Osteocyte (in vitro differentiated cells): ENCODE data around the gene CLCN3. TPM values are rescaled to one million over a fixed set of nuclear protein-coding genes. Genes with fewer than 3 reads are reported as not detected.
"Not testable (repeated sequence)": the region's sequence is repeated elsewhere in the genome, so short reads cannot be mapped to it uniquely, and the experiment has no call there.

Experiments used
- DNase-seq: peaks from one replicate; pipeline ENCODE4 v3.0.0; 2021; ENCODE audit warnings: mixed read lengths; ENCODE audit not compliant: unreplicated experiment; ENCODE audit errors: extremely low spot score
- H3K27ac Mint-ChIP-seq: one replicate; pipeline ENCODE4 v1.8.0; 2021; ENCODE audit warnings: mild to moderate bottlenecking, mixed read lengths; ENCODE audit not compliant: unreplicated experiment
- H3K27me3 Mint-ChIP-seq: one replicate; pipeline ENCODE4 v1.8.0; 2021; ENCODE audit warnings: mixed read lengths; ENCODE audit not compliant: unreplicated experiment
- H3K36me3 Mint-ChIP-seq: one replicate; pipeline ENCODE4 v1.8.0; 2021; ENCODE audit warnings: mixed read lengths; ENCODE audit not compliant: unreplicated experiment
- H3K4me1 Mint-ChIP-seq: one replicate; pipeline ENCODE4 v1.8.0; 2021; ENCODE audit warnings: mixed read lengths; ENCODE audit not compliant: unreplicated experiment
- H3K4me3 Mint-ChIP-seq: one replicate; pipeline ENCODE4 v1.8.0; 2021; ENCODE audit warnings: mild to moderate bottlenecking, moderate library complexity, mixed read lengths; ENCODE audit not compliant: unreplicated experiment
- H3K9me3 Mint-ChIP-seq: one replicate; pipeline ENCODE4 v1.8.0; 2021; ENCODE audit warnings: mixed read lengths; ENCODE audit not compliant: unreplicated experiment
- CTCF ChIP-seq: fragments of 200-600 bp; sonication (generic); IDR thresholded peaks from 2 replicates; pipeline ENCODE4 v1.5.0; 2021; ENCODE audit warnings: antibody characterized with exemption, mild to moderate bottlenecking, moderate library complexity
- total RNA-seq: library from RNA; stranded (reverse); gene quantifications from 2 replicates; pipeline ENCODE4 v1.2.1, GENCODE V29; 2021

The CLCN3 gene
- total RNA-seq, 1 donor from 2014 or later, result 38.0 TPM

- DNase-seq, result no peak
- peaks cover 11% of the 10 kb centered on the region for H3K4me1 Mint-ChIP-seq
- no peak for TF ChIP-seq CTCF
- H3K4me3 Mint-ChIP-seq, result no peak overlapping the region
- H3K36me3 Mint-ChIP-seq, result peaks cover 5% of the 10 kb centered on the region
- H3K27me3 Mint-ChIP-seq, result no peaks in the 10 kb centered on the region
- H3K27ac Mint-ChIP-seq, result no peak overlapping the region
- no peaks in the 10 kb centered on the region for H3K9me3 Mint-ChIP-seq
Observed at GRCh38 chr4:169668069-169668721, 47.8 kb downstream of the CLCN3 start.

GRCh38 chr4:169675825-169676224 lies 55.4 kb downstream of the CLCN3 start:
- Mint-ChIP-seq H3K27me3 (no peaks in the 10 kb centered on the region), H3K36me3 (peaks cover 6% of the 10 kb centered on the region), H3K4me3 (no peak overlapping the region), H3K4me1 (peaks cover 2% of the 10 kb centered on the region), H3K27ac (no peak overlapping the region), H3K9me3 (no peaks in the 10 kb centered on the region)
- no peak for TF ChIP-seq CTCF
- no peak for DNase-seq

- Mint-ChIP-seq H3K36me3 (peaks cover 6% of the 10 kb centered on the region), H3K9me3 (no peaks in the 10 kb centered on the region), H3K4me3 (no peak overlapping the region), H3K27ac (no peak overlapping the region), H3K27me3 (no peaks in the 10 kb centered on the region), H3K4me1 (peaks cover 2% of the 10 kb centered on the region)
- no peak for TF ChIP-seq CTCF
- no peak for DNase-seq
Observed at GRCh38 chr4:169677150-169677748, 56.9 kb downstream of the CLCN3 start.

GRCh38 chr4:169678486-169678885 lies 58.1 kb downstream of the CLCN3 start:
- H3K9me3 Mint-ChIP-seq, H3K36me3 Mint-ChIP-seq, H3K27me3 Mint-ChIP-seq, H3K4me3 Mint-ChIP-seq, DNase-seq, H3K27ac Mint-ChIP-seq, H3K4me1 Mint-ChIP-seq: not testable (repeated sequence)

- peaks cover 11% of the 10 kb centered on the region for H3K36me3 Mint-ChIP-seq
- H3K4me1 Mint-ChIP-seq, H3K27me3 Mint-ChIP-seq, H3K9me3 Mint-ChIP-seq, DNase-seq, H3K27ac Mint-ChIP-seq, H3K4me3 Mint-ChIP-seq: not testable (repeated sequence)
Observed at GRCh38 chr4:169678951-169679591, 58.7 kb downstream of the CLCN3 start.

- peaks cover 17% of the 10 kb centered on the region for H3K36me3 Mint-ChIP-seq
- no peaks in the 10 kb centered on the region for H3K27me3 Mint-ChIP-seq
- H3K4me3 Mint-ChIP-seq, result no peak overlapping the region
- no peak overlapping the region for H3K27ac Mint-ChIP-seq
- no peak for TF ChIP-seq CTCF
- H3K4me1 Mint-ChIP-seq, result no peaks in the 10 kb centered on the region
- no peak for DNase-seq
- H3K9me3 Mint-ChIP-seq, result no peaks in the 10 kb centered on the region
Observed at GRCh38 chr4:169682372-169683047, 62.1 kb downstream of the CLCN3 start.
